Hindlimb muscle (tissue), 1 donor: ENCODE measurements around the gene CYP46A1. TPM values are rescaled to one million over a fixed set of nuclear protein-coding genes. Genes with fewer than 3 reads are reported as not detected.
"Not testable (repeated sequence)": the region's sequence is repeated elsewhere in the genome, so short reads cannot be mapped to it uniquely, and the experiment has no call there.

ENCODE experiments used
- DNase-seq: peaks from one replicate; pipeline ENCODE4 v3.0.0-alpha.2; 2013
- polyA plus RNA-seq: library from polyadenylated mRNA; unstranded; fragments of 120-200 nt; gene quantifications from one replicate; pipeline ENCODE4 v1.2.1, GENCODE V29; 2013; ENCODE audit not compliant: insufficient read length

Gene CYP46A1
- polyA plus RNA-seq, 1 donor = 4.8 TPM

DNA sequence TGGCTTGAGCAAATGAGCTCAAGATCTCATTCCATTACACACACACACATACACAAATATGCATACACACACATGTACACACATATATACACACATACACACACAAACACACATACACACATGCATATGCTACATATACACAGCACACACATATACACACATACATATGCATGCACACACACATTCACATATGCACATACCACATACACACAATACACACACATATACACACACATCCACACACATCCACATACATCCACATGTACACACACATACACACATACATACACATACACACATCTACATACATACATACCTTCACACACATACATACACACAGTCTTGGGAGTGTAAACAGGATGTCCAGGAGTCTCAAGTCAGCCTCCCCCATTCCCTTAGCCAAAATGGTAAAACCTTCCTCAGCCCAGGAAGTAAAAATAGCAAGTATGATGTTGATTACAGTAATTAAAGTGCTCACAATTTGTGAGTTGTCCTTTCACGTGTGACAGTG is 26.4 kb upstream of the CYP46A1 start:
- DNase-seq = no peak

DNA sequence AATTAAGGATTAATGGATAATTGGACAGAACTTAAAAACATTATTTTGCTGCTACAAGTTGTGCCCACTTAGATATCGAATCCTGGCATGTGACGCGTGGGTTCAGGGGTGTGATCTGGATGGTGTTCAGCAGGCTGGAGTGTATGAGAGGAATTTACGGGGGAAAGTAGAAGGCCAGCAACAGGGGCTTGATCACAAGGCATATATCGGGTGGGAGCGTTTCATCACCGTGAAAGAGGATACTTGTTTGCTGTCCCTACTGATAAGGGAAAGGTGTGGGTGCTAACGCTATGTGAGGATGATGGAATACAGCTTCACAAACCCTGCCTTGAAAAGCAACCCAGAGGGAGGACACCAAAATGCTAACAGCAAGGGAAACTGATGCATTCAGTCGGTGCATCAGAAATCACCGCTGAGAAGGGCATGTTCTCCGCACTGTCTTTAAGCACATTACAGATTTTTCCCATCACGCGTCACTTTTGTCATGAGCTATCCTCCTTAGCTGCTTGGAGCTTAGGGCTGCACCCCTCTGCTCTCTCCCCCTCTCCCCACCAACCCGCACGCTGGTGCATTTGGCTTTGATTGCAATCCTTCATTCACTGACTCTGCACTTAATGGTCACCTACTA is 25.8 kb upstream of the CYP46A1 start:
- DNase-seq = no peak

DNA sequence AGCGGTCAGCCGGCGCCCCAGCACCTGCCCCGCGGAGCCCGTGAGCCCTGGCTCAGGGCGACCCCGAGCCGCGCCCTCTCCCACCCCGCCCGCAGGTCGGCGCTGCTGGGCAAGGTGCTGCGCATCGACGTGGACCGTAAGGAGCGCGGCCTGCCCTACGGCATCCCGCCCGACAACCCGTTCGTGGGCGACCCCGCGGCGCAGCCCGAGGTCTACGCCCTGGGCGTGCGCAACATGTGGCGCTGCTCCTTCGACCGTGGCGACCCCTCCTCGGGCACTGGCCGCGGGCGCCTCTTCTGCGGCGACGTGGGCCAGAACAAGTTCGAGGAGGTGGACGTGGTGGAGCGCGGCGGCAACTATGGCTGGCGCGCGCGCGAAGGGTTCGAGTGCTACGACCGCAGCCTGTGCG is 24.8 kb upstream of the CYP46A1 start:
- no peak for DNase-seq

DNA sequence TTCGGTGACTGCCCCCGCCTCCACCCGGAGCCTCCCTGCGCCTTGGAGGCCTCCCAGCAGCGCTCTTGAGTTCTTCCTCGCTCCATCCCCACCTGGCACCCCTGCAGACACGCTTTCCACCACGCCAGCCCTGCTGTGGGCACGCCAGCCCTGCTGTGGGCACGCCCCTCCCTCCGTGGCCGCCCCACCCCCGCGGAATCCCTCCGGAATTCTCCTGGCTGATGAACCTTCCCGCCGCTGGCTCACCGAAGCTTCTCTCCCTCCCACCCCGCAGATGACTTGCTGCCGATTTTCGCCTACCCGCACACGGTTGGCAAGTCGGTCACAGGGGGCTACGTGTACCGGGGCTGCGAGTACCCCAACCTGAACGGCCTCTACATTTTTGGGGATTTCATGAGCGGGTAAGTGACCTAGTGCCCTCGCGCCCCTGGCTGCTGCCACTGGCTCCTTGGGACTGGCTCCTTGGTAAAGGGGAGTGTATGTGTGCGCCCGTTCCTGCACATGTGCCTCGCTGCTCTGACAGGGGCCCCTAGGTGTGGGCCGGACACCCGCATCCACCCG is 24.0 kb upstream of the CYP46A1 start:
- DNase-seq = no peak

DNA sequence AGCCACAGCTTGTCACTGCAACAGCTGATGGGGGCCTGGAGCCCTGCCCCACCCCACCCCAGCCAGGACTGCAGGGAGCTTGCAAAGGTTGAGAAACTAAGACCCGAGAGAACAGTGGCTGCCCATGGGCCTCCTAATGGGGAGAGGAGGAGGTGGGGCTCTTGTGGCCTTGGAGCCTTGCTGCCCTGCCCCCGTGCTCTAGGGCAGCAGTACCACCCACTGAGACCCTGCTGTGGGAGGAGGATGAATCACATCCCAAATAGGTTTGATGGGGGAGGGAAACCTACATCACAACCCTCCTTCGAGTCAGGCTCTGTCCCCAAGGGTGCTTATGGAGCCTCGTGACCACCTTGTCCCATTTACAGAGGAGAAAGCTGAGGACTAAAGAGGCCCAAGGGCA is 23.3 kb upstream of the CYP46A1 start:
- DNase-seq = no peak

DNA sequence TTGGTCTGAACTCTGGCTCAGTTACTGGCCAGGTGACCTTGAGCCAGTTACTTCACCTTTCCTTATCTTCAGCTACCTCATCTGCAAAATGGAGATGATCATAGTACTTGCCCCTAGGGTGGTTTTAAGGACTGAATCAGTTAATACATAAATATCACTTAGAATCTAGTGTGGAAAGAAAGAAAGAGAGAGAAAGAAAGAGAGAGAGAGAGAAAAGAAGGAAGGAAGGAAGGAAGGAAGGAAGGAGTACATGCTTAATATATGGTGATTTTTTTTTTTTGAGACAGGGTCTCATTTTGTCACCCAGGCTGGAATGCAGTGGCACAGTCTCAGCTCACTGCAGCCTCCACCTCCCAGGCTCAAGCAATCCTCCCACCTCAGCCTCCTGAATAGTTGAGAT is 22.9 kb upstream of the CYP46A1 start:
- DNase-seq = not testable (repeated sequence)

DNA sequence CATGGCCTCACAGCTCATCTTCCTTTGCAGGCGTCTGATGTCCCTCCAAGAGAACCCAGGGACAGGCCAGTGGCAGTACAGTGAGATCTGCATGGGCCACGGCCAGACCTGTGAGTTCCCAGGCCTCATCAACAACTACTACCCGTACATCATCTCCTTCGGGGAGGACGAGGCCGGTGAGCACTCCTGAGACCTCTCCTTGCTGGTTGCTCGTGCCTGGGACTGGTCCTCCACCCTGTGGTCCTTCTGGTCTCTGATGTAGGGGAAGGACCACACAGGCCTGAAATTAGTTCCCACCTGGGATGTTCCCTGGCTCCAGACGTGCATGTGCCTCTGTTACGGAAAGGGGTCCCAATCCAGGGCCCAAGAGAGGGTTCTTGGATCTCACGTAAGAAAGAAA is 21.3 kb upstream of the CYP46A1 start:
- DNase-seq = no peak

DNA sequence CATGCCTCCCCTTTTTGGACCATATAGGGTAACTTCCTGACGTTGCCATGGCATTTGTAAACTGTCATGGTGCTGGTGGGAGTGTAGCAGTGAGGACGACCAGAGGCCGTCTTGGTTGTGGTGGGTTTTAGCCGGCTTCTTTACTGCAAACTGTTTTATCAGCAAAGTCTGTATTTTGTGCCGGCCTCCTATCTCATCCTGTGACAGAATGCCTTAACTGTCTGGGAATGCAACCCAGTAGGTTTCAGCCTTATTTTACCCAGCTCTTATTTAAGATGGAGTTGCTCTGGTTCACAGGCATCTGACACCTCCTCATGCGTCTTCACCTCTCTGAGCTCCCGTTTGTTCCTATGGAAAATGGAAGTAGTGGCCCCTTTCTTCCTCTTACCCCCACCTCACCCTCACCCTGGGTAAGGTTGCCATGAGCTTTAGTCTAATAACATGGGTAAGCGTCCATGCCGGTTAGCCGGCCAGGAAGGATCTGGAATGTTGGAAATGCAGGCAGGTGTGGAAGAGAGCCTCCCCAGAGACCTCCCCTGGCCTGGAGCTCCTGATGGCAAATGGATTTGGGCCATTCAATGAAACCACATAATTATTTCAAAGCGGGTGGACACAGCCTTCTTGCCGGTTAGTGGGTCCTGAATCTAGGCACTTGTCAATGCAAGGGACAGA is 20.6 kb upstream of the CYP46A1 start:
- DNase-seq = no peak

DNA sequence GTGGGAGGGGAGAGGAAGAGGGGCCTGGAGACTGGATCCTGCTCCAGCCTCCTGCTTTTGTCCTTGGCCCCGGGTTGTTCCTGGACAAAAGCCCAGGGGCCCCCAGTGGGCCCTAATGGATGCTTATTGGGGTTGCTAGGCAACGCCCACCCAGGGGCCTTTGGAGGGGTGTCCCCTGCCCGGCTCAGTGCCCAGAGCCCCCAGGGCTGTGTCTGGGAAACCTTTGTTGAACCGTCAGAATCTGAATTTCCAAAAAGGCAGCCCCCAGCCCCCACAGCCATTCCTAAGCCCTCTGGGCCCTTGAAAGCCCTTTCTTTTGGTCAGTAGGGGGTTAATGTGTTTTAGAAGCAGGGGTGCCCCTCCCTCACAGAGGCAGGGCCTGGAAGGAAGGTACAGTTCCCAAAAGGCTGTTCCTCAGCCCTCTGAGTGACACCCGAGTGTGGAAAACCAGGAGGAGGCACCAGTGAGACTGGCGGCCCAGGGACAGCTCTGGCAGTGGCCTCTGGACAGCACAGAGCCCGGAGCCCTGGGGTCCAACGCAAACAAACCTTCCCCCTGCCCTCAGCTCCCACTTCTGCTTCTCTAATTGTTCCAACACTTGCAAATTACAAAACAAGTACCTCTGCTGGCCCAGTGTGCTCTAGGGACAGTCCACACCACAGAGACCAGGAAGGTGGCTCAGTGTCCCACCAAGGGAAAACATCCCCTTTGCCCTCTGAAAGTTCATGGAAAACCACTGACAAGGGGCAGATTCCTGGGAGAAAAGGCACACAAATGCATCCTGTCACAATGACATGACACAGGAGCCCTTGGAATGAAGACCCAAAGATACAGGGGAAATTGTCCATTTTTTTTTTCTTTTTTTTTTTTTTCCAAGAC is 19.8 kb upstream of the CYP46A1 start:
- no peak for DNase-seq

DNA sequence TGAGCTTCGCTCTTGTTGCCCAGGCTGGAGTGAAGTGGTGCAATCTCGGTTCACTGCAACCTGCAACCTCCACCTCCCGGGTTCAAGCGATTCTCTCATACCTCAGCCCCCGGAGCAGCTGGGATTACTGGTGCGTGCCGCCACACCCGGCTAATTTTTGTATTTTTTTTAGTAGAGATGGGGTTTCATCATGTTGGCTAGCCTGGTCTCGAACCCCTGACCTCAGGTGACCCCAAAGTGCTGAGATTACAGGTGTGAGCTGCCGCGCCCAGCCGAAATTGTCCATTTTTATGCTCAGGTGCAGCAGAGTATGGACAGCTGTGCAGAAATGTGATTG is 19.2 kb upstream of the CYP46A1 start:
- no peak for DNase-seq

DNA sequence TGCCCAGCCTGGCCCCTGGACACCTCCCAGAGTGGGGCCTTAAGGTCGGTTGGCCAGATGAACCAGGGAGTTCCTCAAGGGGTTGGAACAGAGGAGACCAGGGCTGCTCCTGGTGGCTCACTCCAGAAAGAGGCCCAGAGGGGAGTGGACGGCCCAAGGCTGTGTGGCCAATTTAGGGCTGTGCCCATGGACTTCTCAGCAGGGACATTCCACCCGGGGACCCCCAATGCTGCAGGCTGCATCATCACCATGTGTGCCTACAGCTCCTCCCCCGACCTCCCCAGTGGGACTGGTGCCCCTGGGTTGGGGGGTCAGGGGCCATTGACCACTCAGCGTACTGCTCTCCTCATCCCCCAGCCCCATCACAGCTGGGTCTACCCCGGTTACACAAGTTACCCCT is 17.6 kb upstream of the CYP46A1 start:
- DNase-seq = no peak

DNA sequence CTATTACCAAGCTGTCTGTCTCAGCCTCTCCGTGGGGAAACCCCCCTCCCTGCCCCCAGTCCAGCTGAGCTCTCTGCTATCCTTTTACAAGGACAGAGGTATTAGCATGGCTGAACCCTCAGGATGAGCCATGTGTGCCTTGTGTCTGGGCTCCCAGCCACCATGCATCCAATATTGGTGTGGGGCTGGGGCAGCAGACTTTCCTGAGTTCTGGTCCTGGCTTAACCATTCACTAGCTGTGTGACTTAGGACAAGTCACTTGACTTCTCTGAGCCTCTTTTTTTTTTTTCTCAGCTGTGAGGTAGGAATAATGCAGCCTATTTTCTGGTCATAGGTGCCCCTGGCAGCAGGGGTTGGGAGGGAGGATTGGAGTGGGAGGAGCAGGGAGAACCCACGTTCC is 17.1 kb upstream of the CYP46A1 start:
- DNase-seq = no peak

DNA sequence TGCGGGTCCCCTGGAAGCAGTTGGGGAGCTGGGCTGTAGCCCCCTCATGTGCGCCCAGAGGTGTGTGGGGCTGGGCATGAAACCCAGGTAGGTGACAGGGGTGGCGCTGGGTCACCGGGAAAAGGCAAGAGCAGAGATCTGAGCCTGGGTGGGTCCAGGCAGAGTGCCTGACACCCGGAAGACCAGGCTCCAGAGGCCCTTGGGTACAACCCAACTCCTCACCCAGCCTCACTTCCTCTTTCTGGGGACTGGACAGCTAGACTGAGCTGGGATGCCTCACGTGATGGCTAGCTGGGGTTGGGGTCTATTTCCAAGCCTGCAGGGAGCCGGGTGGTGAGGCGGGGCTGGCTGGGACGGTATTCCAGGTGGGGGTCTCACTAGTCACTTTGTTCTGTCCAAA is 16.3 kb upstream of the CYP46A1 start:
- DNase-seq = no peak

DNA sequence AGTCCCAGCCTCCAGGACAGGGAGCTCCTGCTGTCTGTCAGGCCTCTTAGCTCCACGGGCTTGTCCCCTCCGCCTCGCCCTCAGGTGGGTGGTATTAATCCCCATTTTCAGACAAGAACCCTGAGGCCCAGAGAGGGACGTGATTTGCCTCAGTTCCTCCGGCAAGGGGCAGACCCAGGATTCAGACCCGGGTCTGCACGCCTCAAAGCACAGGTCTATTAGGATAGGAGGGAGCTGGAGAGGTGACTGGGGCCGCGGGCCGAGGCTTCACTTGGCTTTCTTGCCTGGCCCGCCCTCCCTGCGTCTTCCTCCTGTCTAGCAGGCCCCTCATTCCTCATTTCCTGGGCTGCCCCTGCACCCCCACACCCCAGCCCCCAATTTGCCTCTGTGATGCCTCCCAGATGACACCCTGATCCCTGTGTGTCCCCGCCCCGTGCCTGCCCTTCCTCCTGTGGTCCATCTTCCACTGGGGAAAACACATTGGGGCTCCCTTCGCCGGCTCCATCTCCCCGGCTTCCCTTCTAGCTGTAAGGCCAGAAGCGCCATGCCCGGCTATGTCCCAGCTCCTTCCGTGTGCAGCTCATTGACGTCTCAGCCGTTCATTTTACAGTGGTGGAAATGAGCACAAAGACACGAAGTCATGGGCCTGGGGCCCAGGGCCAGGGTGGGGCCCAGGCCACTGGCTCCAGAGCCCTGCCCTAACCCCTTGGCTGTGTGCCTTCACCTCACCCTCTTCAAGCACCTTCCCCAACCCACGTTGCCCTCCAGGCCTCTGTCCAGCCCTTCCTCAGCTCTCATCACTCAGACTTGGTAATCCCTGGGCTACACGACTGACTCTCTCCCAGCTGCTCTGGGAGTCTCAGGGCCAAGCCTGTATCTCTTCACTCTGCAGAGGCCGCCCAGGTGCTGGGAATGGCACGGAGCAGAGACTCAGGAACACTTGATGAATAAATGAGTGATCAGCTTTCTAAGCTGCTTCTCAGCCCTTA is 15.5 kb upstream of the CYP46A1 start:
- DNase-seq = no peak

DNA sequence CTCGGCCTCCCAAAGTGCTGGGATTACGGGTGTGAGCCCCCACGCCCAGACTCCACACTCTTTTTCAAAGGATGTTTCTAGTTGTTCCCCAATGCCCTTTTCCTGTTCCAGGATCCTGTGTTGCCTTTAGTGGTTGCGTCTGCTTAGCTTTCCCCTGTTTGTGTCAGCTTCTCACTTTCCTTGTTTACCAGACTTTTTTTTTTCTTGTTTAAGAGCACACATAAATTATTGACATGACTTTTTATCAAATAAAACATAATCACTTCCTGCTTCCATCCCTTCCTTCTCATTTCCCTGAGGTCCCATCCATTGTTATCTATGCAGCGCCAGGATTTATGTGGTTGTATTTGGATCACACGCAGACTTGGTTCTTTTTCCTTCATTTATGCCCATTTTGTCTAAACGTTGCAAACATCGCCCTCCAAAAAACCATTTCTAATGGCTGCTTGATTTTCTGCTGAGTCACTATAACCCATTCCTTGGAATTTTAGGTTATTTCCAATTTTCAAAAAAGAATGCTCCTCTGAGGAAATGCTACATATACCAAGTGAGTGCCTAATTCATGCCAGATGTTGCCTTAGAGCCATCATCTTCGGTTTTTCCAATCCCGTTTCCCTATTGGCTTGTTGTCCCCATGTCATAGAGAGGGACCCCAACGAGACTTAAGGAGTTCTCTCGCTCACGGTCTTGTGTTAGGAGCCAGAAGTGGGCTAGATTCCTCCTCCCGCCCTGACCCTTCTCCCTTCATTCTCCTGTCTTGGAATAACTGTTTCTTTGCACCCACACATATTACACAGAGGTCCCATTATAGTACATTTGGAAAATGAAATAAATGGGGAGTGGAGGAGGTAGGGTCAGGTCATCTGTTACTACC is 13.5 kb upstream of the CYP46A1 start:
- DNase-seq = no peak

DNA sequence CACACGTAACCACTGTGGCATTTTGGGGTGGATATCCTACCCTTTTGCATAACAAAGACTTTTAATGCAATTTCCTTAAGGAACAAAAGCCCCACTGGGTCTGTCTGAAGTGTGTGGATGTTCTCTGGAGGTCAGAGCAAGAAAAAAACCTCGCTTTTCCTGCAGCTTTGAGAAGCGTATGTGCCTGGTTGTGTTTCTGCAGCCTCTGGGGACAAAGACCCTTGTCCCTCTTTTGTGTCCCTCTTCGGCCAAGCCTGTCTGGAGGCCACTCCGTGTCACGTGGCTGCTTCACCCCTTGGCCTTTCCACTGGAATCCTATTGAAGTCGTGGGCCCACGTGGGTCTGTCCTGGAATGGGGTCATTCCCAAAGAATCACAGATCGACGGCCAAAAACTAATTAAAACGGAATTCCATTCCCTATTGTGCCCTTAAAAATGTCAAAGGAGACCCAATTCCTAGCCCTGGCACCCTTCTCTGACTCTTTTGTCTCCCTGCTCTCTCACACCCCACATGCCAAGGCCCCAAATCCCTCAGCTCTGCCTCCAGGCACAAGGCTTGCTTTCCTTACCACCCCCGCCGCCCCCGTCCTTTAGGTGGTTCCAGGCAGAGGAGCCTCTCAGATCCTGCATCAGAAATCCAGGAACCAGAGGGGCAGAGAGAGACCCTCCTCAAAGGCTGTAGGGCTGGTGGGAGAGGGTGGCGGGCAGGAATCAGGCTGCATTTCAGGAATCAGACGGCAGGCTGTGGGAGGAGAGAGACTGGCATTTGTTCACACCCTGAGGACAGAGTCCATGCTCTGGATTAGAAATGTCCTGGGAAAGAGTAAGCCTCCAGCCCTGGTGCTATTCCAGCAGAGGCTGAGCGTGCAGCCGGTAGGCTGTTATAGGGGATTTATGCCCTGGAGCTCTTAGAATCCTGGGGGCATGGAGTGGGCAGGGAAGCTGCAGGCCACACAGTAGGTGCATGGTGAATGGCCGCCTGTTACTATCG is 12.6 kb upstream of the CYP46A1 start:
- no peak for DNase-seq

DNA sequence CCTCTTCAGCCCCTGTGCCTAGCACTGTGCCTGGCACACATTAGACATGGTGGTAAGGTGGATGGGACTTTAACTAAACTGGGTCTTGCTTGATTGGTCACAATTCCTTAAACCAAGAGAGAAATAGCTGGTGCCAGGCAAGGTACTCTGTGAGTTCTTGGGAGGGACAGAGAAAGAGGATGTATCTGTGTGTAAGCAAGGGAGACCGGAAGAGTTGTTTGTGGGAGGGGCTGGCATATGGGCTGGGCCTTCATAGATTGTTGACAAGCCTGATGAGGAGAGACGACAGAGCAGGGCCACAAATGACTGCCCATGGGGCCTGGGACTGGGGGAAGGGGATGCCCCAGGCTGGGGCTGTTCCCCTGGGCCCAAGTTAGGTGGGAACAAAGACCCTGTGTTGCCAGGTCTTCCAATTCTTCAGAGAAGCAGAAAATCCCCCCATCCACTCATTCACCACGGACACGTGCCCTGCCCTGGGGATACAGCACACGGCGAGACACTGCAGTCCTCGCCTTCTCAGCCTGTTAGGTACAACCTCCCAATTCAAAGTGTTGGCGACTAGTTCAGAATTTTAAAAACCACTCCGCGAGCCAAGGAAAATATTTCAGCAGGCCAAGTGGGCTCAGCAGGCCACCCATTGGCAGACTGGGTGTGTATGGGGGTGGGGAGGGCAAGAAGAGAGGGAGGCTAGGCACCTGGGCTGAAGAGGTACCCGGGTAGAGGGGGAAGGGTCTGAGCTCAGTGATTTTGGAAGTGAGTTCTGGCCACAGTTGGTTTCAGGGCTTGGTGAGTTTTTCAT is 11.4 kb upstream of the CYP46A1 start:
- DNase-seq = no peak

DNA sequence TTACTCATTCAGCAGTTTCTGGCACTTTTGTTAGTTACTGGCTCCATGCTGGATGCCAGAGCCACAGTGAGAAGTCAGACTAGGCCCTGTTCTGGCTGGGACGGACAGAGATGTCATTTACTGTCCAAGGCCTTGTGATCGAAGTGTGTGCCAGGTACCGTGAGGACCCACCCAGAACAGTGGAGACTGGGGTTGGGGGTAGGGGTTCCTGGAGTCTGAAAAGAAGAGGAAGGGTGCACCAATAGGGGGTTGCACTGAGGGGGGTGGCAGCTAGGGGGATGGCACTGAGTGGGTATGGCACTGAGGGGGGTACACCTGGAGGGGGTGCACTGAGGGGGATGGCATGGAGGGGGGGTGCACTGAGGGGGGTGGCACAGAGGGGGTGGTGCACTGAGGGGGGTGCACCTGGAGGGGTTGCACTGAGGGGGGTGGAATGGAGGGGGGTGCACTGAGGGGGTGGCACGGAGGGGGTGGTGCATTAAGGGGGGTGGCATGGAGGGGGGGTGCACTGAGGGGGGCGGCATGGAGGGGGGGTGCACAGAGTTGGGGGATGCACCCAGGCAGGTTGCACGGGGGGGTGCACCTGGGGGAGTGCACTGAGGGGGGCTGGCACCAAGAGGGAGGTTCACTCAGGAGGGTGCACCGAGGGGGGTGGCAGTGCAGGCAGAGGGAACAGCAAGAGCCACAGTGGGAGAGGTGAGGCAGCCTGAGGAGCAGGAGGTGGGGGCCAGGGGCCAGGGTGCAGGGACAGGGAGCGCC is 10.6 kb upstream of the CYP46A1 start:
- DNase-seq = no peak
